ENCODE results near the gene NUP50.

Gene NUP50

GRCh38 chr22:45163451-45164269, at the start of gene NUP50:
TSS of gene NUP50 (plus strand) at chr22:45163925. CDS start at chr22:45168178, 4,253 bp downstream.
- peak within 1 kb of the TSS; percentile 79 to 98 (median 95) for H3K27ac ChIP-seq
- H3K4me3 ChIP-seq, result peak within 1 kb of the TSS; percentile 63 to 97 (median 89)

DNA sequence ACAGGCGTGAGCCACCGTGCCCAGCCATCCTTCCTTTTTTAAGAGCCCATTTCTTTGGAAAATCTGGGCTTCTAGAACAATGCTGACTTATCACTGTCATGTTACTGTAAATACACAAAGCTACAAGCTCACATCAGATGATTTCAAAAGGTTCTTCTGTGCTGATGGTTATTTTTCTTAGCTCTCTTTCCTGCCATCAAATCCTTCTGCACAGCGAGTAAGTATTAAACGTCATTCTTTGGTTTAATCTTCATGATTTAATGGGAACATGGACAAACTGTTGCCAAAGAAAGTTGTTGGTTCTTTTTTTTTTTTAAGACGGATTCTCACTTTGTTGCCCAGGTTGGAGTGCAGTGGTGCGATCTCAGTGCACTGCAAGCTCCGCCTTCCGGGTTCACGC, 43.3 kb upstream of the NUP50 start:
- H3K4me3 ChIP-seq, result no peak overlapping the region

DNA sequence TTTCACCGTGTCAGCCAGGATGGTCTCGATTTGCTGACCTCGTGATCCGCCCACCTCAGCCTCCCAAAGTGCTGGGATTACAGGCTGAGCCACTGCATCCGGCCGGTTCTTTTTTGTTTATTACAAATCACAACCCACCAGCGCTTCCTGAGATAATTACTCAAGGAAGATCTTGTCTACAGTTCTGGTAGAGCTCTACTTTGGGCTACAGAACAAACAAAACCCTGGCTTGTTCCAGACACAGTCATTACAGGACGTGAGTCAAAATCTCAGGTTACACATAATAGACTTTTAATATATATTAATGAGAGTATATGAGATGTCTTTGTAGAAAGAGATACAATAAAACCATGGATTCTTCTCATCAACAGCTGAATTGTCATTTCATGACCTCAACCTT, 42.8 kb upstream of the NUP50 start:
- Histone ChIP-seq H3K27ac (no peak overlapping the region), H3K4me3 (no peak overlapping the region)

More for the DNA sequence above, 43.3 kb upstream of the NUP50 start:
- no peak overlapping the region for H3K27ac ChIP-seq

- no peak overlapping the region for H3K4me3 ChIP-seq
- no peak overlapping the region for H3K27ac ChIP-seq
These were observed 39.4 kb upstream of the NUP50 start for GRCh38 chr22:45124176-45124847.

DNA sequence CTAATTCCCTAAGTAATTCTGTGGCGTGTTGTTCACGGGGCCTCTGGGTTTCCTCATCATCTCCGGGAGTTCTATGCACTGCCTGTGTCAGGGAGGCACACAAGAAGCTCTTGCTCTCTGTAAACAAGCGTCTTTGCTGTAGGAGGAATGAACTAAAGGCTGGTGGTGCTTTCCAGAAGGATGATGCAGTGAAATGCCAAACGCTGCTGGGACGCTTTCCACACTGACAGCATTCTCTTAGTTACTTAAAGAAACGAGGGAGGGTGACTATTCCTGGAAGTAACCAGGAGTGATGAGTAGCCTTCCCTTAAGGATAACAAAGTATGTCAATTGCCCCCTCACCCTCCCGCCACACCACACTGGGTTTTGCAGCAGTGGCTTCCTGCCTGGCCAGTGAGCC, 38.5 kb upstream of the NUP50 start:
- H3K27ac ChIP-seq, result no peak overlapping the region

DNA sequence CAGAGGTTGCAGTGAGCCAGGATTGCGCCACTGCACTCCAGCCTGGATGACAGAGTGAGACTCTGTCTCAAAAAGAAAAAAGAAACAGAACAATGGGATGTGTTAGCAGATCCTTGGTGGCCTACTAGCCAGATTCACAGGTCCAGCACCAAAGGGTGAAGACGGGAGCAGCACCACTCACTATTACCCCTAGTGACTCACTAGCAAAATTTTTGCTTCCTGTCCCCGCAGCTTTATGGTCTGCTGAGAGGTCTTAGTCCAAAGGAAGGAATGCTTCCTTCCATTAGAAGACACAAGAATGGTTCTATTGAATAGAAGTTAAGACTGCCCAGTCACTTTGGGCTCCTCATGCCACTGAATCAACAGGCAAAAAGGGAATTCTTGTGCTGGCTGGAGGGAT, 35.9 kb upstream of the NUP50 start:
- Histone ChIP-seq H3K4me3 (no peak overlapping the region), H3K27ac (no peak overlapping the region)

More for the DNA sequence above, 38.5 kb upstream of the NUP50 start:
- H3K4me3 ChIP-seq, result no peak overlapping the region

- peak overlapping the region in 8 of 21 experiments; percentile 4 to 57 (median 44) for H3K27ac ChIP-seq
These were observed 33.8 kb upstream of the NUP50 start for GRCh38 chr22:45129703-45130524.

GRCh38 chr22:45130891-45131290, 32.8 kb upstream of the NUP50 start:
- H3K4me3 ChIP-seq, result no peak overlapping the region
- peak overlapping the region in 2 of 21 experiments; percentile 43 to 45 for H3K27ac ChIP-seq

More at GRCh38 chr22:45129703-45130524, 33.8 kb upstream of the NUP50 start:
- H3K4me3 ChIP-seq, result no peak overlapping the region

DNA sequence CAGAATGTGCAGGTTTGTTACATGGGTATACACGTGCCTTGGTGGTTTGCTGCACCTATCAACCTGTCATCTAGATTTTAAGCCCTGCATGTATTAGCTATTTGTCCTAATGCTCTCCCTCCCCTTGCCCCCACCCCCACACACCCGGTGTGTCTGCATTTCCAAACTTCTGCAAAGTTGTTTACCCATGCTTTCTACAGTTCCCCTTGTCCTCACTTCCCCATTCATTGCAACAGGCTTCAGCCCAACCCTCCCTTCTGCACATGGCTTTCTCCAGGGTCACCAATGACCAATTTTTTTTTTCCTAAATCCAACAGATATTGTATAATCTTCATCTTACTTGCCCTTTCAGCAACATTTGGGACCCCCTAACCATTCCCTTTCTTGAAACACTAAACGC, 32.0 kb upstream of the NUP50 start:
- Histone ChIP-seq H3K27ac (no peak overlapping the region), H3K4me3 (no peak overlapping the region)

DNA sequence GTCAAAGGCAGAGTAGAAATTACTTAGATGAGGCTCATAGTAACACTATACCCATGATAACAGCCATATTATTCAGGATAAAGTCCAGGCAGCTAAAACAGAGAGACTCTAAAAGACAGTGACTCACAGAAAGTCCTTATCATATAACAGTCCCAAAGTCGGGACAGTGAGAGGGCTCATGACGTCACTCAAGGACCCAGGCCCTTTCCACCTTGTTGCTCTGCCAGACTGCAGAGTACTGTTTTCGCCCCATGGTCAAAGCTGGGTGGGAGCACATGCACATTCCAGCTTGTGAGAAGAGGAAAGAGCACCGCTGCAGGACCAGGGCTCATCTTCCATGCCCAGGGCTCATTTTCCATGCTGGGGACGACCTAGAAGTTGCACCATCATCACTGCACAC, 29.4 kb upstream of the NUP50 start:
- Histone ChIP-seq H3K4me3 (no peak overlapping the region), H3K27ac (no peak overlapping the region)

- no peak overlapping the region for H3K27ac ChIP-seq
- no peak overlapping the region for H3K4me3 ChIP-seq
These were observed 27.1 kb upstream of the NUP50 start for GRCh38 chr22:45136594-45136993.

DNA sequence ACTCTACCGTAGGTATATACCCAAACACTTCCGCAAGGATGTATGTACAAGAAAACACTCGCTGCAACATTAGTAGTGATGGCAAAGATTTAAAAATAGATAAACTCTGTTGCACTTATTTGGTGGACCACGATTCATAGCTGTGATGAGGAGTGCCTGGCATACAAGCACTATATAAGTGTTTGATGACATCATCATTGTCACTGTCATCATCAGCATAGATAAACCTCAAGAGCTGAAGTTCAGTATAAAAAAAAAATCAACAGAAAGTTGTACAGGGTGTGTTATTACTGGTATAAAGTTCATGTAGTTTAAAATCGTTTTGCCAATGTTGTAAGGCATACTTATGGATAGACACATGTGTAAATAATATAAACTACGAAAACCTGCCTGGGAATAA, 24.0 kb upstream of the NUP50 start:
- no peak overlapping the region for H3K4me3 ChIP-seq
- no peak overlapping the region for H3K27ac ChIP-seq

- Histone ChIP-seq H3K27ac (no peak overlapping the region), H3K4me3 (no peak overlapping the region)
These were observed 21.3 kb upstream of the NUP50 start for GRCh38 chr22:45142376-45142775.

DNA sequence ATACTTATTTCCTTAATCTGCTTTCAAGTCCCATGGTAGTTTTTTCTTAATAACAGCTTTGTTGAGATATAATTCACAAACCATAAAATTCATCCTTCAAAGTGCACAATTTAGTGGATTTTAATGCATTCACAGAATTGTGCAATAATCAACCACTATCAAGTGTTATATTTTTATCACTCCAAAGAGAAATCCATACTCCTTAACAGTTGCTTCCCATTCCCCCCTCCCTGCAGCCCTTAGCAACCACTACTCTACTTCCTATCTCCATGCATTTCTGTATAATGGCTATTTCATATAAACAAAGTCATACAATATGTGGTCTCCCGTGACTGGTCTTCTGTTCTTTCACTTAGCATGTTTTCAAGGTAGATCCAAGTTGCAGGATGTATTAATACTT, 18.8 kb upstream of the NUP50 start:
- no peak overlapping the region for H3K27ac ChIP-seq

GRCh38 chr22:45149671-45150070, 14.1 kb upstream of the NUP50 start:
- no peak overlapping the region for H3K27ac ChIP-seq
- no peak overlapping the region for H3K4me3 ChIP-seq

More for the DNA sequence above, 18.8 kb upstream of the NUP50 start:
- H3K4me3 ChIP-seq, result no peak overlapping the region

GRCh38 chr22:45150139-45150538, 13.6 kb upstream of the NUP50 start:
- Histone ChIP-seq H3K4me3 (no peak overlapping the region), H3K27ac (peak overlapping the region in 2 of 21 experiments; percentile 24 to 25)

DNA sequence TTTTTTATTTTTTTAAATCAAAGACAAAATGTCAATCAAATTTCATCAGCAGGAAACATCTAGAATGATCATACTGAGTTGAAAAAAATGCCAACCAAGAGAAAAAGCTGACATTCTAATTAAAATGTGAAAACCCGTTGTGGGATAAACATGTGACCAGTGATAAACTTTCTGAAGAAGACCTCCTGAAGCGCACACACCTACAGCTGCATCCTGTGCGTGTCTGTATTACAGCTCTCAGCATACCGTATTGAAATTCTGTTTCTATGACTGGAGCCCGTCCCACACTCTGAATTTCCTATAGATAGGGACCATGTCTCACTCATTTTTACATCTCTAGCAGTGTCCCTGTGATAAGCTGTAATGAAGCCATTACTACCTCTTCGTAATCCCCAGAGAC, 12.2 kb upstream of the NUP50 start:
- H3K4me3 ChIP-seq, result no peak overlapping the region
- H3K27ac ChIP-seq, result no peak overlapping the region

- Histone ChIP-seq H3K4me3 (no peak overlapping the region), H3K27ac (no peak overlapping the region)
These were observed 9.3 kb upstream of the NUP50 start for GRCh38 chr22:45154383-45154782.

DNA sequence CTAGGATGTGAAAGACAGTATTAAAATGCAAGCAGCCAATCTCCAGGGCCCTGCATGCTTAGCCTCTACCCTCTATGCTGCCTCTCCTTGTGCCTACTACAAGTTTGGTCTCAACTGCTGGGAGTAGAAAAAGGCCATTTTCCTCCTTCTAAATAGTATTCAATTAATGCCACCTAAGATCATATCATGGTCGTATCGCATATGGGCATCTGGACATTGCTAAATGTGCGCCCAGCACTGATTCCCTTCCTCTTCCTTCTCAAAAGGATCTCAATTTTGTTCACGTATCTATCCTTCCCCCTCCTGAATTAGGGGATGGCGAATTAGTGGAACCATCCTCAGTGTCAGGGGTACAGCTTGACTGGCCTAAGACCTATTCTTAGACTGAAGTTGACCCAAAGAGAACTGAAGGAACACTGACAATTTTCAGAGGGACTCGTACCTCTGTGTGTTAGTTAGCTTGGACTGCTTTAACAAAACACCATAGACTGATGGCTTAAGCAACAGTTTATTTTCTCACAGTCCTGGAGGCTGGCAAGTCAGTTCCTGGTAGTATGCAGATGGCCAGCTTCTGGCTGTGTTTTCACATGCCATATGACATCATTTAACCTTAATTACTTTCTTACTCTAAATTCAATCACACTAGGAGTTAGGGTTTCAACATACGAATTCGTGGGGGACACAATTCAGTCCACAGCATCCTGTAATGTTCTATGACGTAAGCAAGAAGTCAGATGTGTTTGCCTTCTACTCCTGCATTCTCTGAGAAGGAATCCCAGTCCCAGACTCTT, 8.5 kb upstream of the NUP50 start:
- no peak overlapping the region for H3K4me3 ChIP-seq
- H3K27ac ChIP-seq, result peak overlapping the region in 2 of 21 experiments; percentile 4 to 21

All from skin epidermis (tissue), 12 donors.